ENCODE data around the gene SSH3.

DNA sequence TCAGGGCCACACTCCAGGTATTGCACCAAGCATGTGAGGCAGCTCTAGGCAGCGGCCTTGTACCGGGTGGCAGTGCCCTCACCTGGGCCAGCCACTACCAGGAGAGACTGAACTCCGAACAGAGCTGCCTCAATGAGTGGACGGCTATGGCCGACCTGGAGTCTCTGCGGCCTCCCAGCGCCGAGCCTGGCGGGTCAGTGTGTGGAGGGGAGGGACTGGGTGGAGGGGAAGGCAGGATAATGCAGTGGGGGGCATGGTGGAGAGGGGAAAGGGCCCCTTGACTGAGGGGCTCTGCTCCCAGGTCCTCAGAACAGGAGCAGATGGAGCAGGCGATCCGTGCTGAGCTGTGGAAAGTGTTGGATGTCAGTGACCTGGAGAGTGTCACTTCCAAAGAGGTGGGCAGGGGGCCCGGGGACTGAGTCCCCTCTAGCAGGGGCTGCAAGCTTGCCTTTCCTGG lies 4.2 kb downstream of the SSH3 start:
- TF ChIP-seq POLR2A (IDR thresholded peaks at IDR 0.05), result no peak
- TF ChIP-seq, protein P1, sequence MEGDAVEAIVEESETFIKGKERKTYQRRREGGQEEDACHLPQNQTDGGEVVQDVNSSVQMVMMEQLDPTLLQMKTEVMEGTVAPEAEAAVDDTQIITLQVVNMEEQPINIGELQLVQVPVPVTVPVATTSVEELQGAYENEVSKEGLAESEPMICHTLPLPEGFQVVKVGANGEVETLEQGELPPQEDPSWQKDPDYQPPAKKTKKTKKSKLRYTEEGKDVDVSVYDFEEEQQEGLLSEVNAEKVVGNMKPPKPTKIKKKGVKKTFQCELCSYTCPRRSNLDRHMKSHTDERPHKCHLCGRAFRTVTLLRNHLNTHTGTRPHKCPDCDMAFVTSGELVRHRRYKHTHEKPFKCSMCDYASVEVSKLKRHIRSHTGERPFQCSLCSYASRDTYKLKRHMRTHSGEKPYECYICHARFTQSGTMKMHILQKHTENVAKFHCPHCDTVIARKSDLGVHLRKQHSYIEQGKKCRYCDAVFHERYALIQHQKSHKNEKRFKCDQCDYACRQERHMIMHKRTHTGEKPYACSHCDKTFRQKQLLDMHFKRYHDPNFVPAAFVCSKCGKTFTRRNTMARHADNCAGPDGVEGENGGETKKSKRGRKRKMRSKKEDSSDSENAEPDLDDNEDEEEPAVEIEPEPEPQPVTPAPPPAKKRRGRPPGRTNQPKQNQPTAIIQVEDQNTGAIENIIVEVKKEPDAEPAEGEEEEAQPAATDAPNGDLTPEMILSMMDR (IDR thresholded peaks at IDR 0.05), result no peak
